CD4-positive, alpha-beta T cell treated with Interleukin-1 beta for 1 hour (primary cell): ENCODE measurements around the gene TNPO2.
A peak's percentile ranks its signal among the peaks of the same experiment; 100 is the strongest.

ENCODE experiments used
- DNase-seq, 2 donors: peaks; one replicate each; pipeline ENCODE4 v3.0.0-alpha.2; 2020 to 2022

Gene TNPO2

DNA sequence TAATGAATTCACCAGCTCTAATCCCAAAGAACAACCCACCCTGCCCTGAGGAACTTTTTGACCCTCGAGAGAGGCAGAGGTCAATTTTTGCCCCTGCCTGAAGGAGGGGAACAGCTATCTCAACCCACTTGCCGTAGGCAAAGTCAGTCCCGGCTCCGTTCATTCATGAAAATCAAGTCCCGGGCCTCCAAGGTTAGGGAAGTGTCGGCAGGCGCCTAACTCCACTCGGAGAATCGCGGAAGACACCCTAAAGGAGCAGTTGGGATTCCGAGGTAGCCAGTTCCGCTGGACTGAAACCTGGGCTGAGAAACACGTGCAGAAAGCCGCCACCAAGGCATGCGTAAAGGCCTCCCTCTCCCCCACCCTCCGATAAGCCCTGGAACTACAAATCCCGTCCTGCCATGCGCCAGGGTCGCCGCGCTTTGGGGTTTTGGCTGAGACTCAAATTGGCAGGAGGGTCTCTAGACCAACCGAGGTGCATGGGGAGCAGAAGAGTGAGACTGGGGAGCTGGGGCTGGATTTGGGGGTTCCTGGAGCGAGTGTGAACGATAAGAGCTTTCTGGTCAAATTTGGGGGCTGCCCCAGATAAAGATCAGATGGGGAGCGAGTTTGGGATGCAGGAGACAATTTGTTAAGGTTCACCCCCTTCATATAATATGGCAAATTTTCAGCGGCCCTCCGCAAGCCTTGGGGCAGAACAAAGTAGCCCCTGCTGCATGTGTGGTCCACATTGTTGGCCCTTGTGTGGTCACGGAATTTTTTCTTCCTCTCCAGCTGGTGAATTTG, at the start of gene TNPO2:
Gene TNPO2, minus strand, starts transcription at position 292 of the 786 bp plus-strand sequence. CDS start 2,955 bp downstream, outside the sequence.
- peak; percentile 61 to 68 for DNase-seq

DNA sequence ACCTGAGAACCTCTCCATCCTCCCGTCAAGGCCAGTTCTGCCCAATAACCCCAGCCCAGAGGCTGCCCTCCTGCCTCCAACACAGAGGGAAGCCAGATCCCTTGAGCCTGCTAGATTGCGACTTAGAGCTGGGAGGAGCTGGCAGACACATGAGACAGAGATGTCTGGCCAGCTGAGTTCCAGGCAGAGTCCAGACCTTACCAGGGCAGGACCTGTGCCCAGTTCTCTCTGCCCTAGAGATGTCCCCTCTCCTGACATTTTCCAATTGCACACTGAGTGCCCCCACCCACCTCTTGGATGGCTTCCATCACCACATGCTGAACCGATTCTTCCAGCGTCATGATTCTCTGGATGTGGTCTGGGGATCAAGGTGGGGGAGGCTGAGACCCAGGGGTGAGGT, 48.6 kb upstream of the TNPO2 start:
- DNase-seq = no peak

DNA sequence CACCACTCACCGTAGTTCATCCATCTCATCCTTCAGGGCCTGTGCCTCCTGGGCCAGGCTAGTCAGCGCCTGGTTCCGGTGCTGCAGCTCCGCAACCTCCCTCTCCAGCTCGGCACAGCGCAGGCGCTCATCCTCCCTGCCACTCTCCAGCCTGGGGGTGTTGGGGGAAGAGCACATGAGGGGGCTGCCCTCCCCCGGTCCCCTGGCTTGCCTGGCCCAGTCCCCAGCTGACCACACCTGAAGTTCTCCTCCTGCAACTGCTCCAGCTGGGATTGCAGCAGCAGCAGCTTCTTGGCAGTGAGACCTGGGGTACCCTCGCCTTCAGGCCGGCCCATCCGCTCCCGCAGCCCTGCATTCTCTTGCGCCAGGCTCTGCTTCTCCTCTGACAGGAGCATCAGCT, 47.2 kb upstream of the TNPO2 start:
- no peak for DNase-seq

DNA sequence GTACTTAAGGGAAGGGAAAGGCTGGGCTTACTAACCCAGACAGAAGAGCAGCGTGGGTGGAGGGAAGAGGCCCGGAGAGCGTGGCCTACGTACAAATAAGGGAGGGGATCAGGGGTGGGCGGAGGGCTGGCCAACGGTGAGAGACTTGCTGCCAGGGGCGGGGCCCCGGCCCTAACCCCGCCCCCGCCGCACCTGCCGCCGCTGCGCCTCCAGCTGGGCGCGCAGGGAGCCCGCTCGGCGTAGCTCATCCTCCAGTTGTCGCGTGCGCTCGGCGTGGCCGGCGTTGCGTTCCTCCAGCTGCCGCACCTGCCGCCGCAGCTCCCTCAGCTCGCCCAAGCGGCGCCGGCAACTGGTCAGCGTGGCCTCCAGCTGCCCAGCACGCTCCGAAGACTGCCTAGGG, 46.0 kb upstream of the TNPO2 start:
- peak; percentile 76 to 79 for DNase-seq

DNA sequence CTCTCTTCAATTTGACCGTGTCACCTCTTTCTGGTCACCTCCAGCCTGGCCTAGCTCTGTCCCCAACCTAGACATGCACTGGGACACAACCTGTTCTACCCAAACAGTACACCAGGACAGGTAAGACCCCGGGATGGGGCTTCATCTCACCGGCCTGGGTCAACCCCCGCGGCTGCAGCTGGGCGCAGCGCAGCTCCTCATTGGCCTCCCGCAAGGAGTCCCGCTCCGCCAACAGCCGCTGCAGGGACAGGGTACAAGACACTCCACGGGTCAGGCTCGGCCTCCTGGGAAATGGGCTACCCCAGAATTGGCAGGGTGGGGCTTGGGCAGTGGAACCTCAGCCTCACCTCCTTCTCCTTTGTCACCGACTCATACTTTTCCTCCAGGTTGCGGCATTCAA, 43.9 kb upstream of the TNPO2 start:
- DNase-seq = no peak

DNA sequence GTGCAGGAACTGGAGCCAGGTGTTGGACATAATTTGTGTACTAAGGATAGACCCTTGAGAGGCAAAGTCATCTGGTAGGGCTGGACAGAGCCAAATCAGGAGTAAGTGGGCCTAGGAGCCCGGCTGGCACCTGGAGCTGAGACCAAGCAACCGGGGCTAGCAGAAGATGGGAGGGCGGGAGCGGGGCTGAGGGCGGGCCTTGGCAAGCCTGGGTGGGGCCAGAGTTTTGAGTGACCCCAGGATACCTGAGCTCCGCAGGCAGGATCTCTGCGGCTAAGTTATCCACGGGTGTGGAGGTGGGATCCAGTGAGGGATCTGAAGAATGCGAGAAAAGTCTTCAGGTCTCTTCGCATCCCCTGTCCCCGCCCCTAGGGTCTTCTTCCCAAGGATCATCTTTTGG, 43.4 kb upstream of the TNPO2 start:
- no peak for DNase-seq

DNA sequence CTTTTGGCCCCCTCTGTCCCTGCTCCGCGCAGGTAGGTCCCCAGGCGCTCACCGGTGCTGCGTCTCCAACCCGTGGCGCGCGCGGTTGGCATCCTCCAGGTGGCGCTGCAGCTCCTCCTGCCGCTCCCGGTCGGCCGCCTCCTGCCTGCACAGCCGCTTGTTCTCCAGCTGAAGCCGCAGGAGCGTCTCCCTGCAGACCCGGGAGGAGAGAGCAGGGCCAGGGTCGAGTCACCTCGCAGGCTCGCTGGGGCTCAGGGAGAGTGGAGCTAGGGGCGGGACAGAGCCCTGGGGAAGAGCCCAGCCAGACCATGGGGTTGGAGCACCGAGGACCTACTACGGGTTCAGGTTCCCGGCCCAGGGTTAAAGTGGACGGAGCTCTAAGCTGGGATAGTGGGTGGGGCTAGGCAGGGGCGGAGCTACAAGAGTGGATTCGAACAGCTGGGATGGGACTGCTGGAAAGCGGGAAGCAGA, 42.4 kb upstream of the TNPO2 start:
- DNase-seq = peak; percentile 84

DNA sequence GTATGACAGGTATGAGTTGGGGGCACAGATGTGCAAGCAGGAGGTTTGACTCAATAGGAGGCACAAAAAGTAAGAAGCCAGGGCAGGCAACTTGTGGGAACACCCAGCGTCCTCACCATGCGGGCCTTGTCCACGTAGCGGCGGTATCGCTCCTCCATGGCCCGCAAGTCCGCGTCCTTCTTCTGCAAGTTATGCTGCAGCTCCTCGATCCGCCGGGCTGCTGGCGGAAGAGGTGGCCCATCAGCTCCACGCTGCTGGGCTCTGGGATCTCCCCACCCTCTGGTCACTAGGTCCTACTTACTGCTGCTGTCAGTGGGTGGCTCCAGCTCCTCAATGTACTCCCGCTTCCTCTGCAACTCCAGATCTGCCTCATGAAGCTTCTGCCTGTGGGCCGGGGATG, 41.0 kb upstream of the TNPO2 start:
- no peak for DNase-seq

DNA sequence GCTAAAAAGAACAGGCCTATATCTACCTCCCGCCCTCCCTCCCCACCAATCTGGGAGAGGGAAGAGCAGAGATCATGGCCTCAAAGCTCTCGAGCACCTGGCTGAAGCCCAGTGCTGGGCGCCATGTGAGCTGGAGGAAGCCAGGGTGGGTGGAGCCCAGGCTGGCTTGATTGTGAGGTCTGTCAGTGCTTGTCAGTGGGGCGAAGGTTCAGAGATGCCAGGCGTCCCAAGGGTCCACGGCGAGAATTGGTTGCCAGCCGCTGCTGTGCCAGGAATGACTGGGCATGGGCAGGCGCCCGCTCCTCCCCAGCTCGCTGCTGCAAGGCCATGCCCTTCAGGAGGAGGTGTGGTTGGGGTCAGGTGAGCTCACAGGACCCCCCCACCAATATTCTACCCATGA, 39.4 kb upstream of the TNPO2 start:
- no peak for DNase-seq

DNA sequence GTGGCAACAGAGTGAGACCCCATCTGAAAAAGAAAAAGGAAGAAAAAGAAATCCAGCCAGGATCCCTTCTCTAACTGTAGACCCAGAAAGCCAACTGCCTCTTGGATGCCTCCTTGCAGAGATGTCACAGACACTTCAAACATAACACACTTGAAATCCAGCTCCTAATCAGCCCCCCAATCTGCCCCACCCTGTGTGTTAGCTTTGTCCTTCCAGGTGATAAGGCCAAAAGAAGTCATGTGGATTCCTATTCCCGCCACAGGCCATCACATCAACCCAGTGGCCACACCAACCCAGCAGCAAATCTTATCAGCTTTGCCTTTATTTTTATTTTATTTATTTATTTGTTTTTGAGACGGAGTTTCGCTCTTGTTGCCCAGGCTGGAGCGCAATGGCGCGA, 36.0 kb upstream of the TNPO2 start:
- DNase-seq = no peak

DNA sequence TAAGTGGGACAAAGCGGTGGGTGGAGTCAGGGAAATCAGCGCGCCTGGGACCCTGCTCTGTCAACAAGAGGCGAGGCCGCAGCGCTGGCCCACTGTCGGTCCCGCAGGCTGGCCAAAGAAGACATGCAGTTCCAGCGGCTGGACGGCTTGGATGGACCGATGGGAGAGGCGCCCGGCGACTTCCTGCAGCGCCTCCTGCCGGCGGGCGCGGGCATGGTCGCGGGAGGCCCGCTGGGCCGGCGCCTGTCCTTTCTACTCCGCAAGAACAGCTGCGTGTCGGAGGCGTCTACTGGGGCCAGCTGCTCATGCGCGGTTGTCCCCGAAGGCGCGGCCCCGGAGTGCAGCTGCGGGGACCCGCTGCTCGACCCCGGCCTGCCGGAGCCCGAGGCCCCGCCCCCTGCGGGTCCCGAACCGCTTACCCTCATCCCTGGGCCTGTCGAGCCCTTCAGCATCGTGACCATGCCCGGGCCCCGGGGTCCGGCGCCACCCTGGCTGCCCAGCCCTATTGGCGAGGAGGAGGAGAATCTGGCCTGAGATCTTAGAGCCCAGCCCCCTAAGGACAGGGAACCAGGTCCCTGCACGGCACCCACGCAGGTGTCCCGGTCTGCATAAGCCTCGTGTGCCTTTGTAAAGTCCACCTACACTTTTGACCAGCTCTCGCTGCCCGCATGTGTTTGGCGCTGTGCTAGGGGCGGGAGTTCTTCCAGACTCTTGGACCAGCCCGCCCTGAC, 34.0 kb upstream of the TNPO2 start:
- peak; percentile 69 for DNase-seq

DNA sequence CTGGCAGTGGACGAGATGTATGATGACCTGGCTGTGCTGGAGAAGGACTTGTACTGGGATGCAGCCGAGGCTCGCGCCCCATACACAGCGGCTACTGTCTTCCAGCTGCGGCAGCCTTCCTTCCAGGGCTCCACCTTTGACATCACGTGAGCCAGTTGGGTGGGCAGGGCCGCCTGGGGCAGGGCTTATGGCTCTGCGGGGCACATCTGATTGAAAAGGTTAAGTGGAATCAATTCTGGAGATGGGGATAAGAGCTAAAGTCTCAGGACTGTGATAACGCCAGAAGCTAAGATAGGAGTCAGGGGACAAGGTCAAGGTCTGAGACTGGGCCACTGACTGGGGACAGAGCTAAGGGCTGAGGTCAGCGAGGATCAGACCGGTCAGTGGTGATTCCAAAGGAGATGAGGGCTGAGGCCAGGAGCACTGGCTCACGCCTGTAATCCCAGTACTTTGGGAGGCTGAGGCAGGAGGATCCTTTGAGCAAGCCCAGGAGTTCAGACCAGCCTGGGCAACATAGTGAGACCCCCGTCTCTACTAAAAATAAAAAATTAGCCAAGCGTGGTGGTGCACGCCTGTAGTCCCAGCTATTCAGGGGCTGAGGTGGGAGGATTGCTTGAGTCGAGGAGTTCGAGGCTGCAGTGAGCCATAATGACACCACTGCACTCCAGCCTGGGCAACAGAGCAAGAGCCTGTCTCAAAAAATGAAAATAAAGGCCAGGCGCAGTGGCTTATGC, 32.6 kb upstream of the TNPO2 start:
- no peak for DNase-seq

DNA sequence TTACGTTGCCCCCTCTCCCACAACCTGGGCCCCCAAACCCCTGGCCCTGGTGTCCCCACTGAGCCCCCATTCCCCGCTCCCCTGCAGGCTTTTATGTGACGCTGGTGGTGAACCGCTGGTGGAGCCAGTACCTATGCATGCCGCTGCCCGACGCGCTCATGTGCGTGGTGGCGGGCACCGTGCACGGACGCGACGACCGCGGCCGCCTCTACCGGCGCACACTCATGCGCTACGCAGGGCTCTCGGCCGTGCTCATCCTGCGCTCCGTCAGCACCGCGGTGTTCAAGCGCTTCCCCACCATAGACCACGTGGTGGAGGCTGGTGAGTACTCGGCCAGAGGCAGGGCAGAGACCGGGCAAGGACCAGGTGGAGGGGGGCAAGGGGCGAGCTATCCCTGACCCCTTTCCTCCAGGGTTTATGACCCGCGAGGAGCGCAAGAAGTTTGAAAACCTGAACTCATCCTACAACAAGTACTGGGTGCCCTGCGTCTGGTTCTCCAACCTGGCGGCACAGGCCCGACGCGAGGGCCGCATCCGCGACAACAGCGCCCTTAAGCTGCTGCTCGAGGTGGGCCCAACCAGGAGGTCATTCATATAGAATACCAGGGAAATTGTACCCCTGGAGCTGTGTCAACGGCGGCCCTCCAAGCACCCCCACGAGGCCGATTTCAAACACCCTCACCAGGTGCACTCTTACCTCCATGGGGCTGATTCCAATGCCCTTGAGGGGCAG, 30.9 kb upstream of the TNPO2 start:
- DNase-seq = no peak

DNA sequence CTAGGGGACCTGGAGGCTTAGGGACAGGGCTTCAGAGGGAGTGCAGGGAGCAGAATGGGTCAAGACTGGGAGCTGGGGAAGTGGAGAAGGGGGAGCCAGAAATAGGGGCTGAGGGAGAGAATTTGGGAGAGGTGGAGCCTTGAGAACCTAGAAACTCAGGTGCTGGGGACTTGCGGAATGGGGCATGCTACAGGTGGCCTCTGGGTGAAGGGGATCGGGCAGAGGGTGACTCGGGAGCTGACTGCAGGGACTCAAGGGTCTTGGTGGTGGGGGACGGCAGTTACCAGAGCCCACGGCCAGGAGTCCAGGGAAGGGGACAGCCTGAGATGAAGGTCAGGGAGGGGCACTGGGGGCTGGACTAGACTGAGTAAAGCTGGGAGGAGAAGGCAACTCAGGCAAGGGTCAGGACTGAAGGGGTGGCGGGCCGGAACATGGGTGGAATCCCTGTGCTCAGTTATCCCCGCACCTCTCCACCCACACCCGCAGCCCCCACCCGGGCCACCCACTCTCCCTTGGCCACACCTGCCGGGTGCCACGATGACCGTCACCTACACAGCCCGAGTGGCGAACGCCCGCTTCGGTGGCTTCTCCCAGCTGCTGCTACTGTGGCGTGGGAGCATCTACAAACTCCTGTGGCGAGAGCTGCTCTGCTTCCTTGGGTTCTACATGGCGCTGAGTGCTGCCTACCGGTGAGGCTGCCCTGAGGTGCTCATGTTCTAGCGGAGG, 28.5 kb upstream of the TNPO2 start:
- DNase-seq = no peak

DNA sequence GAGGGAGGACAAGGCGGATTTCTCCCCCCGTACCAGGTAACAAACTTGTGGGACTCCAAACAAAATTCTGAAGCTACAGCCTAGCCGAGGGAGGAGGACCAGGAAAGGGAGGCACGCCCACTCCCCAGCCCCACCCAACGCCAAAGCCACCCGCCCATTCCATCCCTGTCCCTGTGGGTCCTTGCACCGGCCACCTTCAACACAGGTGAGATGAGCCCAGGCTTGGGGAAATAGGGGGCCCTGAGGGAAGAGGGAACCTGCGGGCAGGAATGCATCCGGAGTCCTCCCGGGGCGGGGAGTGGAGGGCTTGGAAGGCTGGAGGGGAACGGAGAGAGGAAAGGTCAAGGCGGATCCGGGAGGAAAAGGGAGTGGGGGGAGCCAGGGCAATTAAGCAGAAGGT, 27.9 kb upstream of the TNPO2 start, which contains the start of gene BEST2:
Gene BEST2, plus strand, starts transcription at position 157 of the 400 bp plus-strand sequence. CDS start 802 bp downstream, outside the sequence.
- no peak for DNase-seq

DNA sequence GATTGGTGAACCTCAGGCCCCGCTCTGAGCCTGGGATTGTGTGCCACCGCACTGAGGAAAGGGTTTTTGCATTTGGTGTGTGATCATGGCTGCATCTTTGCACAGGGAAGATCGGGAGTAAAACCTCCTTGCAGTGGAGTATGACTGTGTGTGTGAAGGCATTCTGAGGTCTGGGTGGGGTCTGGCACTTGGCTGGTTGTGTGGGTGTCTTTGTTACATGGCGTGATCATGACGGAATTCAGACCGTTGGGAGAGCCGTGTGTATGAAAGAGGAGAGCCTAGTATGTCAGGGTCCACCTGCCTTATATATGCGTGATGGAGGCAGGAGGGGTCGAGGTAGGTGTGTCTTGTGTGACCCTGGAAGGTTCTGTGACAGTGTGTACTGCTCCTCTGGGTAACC, 27.1 kb upstream of the TNPO2 start:
- DNase-seq = no peak

DNA sequence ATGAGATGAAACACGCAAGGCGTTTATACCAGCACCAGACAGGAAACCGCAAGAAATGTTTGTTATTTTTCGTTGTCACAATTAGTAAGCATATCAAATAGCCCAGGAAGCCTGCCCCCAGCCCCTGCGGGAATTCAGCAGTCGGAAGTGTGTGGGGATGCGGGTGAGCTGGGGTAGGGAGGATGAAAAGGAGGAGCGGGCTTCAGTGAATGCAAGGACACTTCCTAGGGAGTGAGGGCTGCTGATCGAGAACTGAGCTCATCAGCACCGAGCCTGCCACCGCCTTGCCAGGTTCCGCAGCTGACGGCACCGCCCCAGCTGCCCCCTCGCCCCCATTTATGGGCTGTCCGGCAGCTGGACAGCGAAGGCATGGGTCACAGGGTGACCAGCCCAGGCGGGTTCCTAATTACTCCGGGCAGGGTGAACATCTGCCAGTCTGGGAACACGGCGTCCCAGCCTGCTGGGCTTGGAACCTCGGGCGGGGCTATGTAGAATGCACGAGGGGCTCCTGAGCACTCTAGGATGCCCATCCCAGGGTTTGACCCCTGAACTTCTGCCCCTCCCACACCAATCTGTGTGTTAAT, 26.3 kb upstream of the TNPO2 start:
- no peak for DNase-seq

DNA sequence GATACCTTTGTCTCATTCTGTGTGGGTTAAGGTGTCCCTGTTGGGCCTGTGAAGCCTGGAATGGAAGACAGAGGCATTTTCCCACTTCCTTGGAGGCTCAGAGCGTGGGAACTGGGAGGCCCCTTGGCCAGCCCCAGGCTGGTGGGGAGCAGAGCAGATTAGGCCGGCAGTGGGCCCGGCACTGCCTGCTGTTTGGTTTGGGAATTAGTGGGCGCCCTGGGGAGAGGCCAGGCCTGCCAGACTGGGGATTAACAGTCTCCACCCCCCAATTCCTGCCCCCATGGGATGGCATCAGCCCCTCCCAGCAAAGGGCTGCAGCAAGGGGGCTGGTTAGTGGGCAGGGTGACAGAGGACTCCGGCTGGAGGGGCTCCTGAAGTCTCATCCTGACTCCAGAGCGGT, 24.8 kb upstream of the TNPO2 start:
- no peak for DNase-seq

DNA sequence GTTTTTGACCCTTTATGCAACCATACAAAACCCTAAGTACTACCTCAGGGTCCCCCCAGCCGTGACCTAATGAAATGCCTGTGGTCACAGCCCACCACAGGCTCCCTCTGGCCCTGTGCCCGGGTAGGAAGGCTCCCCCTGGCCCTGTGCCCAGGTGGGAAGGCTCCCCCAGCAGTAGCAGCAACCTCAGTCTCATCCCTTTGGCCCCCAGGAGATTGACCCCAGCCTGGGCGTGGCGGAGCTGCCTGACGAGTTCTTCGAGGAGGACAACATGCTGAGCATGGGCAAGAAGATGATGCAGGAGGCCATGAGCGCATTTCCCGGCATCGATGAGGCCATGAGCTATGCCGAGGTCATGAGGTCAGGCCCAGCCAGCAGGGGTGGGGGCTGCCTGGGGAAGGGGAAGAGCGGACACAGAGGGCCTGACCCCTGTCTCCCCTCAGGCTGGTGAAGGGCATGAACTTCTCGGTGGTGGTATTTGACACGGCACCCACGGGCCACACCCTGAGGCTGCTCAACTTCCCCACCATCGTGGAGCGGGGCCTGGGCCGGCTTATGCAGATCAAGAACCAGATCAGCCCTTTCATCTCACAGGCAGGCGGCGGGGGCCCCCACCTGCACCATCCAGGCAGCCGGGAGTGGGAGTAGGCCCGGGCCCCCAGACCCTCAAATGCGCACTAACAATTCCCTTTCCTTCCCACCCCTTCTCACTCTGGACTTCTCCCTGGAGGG, 21.6 kb upstream of the TNPO2 start:
- no peak for DNase-seq

DNA sequence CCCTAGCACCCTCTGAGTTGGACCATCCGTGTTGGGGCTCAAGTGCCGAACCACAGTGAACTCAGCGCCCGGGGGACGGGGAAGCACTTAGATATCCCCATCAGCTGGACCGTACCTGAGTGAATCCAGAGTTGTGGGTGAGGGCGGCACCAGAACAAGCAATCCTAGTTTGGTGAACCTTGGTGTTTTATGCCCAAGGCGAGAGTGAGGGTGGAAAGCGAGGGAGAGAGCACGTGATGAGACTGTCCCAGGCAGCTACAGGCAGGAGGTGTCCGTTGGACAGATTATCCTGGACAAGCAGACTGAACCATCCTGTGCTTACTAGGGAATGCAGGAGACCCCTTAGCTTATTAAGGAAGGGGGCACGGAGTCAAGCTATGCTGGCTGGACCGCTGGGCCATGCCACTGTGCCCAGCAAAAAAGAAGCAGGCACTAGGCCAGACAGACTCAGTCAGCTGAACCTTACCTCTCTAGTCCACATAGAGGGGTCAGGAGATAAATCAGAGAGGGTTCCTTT, 14.2 kb upstream of the TNPO2 start:
- DNase-seq = no peak
